ENCODE results near the gene ITPK1.

Gene ITPK1

DNA sequence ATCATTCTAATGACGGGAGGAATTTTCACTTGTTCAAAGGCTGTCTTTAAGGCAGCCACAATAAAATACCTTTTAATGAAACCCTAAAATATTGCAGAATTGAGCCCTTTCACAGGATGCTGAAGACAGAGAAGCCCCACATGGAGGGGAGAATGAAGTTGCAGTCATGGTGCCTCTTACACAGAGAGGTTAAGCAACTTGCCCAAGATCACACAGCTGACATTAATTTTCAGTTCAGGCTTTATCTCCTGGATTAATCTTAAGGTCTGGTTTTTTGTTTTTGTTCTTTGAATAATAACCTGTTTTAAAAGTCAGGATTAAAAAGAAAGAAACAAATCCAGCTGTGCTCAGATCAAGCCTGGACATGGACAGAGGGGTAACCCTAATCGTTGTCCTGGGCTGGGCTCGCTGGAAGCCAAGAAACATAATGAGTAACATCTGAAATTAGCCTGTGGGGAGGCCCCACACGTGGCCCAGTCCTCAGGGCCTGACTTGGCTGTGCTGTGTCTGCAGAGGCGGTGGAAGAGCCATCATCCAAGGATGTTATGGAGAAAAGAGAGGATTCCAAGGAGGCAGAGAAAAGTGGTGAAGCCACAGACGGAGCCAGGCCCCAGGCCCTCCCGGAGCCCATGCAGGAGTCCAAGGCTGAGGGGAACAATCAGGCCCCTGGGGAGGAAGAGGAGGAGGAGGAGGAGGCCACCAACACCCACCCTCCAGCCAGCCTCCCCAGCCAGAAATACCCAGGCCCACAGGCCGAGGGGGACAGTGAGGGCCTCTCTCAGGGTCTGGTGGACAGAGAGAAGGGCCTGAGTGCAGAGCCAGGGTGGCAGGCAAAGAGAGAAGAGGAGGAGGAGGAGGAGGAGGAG lies 184.8 kb downstream of the ITPK1 start:
- no peak for DNase-seq

- no peak for DNase-seq
Measured at GRCh38 chr14:92929689-92930608, 185.8 kb downstream of the ITPK1 start.

DNA sequence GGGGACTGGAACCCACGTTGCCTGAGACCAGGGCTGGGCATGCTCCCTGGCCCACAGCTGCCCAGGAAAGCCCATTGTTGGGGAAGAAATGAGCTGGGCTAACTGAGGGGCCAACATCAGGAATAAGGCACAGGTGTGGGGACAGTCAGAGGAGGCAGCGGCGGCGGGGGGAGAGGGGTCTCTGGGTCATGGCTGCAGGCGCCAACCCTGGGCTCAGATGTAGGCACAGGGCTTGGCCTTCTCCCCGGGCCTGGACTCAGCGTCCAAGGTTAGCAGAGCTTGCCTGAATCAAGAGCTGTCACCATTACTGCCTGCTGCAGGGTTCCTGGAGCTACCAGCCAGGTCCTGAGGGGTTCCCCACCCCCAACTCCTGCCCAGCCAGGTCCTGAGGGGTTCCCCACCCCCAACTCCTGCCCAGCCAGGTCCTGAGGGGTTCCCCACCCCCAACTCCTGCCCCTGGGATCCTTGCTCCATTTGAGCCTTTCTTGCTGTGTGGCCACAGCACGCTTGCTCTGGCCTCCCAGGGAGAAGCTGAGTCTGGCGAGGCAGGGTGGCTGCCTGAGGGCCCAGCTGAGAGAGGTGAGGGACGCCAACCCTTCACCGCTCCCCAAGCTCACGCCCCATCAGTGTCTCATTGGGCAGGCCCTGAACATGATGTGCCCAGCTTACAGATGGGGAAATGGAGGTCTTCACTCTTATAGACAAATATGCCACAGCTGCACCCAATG lies 186.6 kb downstream of the ITPK1 start:
- DNase-seq = no peak

DNA sequence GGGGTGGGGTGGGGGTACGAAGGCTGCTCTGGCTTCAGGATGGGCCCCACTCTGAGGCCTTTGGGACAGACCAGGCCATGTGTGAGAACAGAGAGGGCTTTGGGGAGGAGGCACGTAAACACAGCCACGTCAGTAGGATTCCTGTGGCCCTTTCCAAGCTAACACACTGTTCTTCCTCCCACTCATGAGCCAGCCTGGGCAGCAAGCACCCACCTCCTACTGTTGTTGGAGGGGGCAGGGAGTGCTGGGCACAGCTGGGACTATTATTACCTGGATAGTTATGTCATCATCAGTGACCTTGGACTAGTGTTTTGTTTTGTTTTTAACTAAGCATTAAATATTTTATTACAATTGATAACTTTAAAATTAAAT lies 187.5 kb downstream of the ITPK1 start:
- DNase-seq = no peak

DNA sequence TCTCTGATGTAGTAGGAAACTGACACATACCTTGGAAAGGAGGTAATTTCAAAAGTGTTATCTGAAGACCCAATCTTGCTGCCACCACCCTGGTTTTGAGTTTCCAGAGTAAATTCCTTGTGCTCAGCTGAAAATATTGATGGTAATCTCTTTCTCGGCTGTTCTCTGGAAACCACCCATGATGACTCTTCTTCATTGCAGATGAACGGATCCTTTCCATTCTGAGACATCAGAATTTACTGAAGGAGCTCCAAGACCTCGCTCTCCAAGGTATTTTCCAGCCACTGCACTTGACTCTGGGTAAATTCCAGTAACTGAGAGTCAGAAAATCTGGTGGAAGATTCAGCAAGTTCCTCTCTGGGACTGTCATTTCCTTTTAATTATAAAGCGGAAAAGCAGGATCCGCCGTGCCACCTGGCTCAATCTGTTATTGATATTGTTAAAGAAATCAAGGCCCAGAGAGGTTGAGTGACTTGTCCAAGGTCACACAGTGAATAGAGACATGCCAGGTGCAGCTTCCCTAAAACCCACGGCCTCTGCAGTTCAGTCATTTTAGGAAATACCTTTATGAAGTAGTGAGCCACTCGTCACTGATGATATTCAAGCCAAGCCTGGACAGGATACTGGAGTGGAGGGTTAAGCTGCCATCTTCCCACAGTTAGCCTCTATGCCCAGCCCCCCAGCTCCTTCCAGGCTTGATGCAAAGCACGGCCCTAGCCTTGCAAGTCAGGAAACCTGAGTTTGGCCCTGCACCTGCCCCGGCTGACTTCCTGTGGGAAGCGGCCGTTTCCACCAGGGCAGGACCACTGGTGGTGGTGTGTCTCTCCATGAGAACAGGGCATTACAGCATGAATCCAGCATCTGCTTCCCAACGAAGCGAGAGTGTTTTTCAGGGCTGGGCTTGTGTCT lies 188.1 kb downstream of the ITPK1 start:
- DNase-seq = no peak

- DNase-seq = no peak
Measured at GRCh38 chr14:92926931-92927330, 188.8 kb downstream of the ITPK1 start.

- DNase-seq = no peak
Measured at GRCh38 chr14:92926180-92926845, 189.4 kb downstream of the ITPK1 start.

- no peak for DNase-seq
Measured at GRCh38 chr14:92925446-92925845, 190.3 kb downstream of the ITPK1 start.

- DNase-seq = no peak
Measured at GRCh38 chr14:92924247-92924646, 191.5 kb downstream of the ITPK1 start.

DNA sequence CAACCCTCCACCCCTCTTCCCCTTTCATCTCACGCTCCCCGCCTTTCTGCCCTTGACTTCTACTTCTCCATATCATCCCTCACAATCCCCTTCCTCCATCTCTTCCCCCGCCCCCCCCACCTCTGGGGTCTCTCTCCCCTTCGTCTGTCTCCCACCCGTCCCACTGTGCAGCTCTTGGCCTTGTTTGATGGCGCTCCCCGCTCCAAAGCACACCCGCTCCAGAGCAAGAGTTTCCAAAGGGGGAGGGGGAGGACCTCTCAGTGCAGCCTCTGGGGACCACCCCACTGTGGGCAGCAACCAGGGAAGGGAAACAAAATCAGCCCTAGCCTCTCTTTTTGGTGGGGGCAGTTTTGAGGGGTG lies 192.0 kb downstream of the ITPK1 start:
- no peak for DNase-seq

DNA sequence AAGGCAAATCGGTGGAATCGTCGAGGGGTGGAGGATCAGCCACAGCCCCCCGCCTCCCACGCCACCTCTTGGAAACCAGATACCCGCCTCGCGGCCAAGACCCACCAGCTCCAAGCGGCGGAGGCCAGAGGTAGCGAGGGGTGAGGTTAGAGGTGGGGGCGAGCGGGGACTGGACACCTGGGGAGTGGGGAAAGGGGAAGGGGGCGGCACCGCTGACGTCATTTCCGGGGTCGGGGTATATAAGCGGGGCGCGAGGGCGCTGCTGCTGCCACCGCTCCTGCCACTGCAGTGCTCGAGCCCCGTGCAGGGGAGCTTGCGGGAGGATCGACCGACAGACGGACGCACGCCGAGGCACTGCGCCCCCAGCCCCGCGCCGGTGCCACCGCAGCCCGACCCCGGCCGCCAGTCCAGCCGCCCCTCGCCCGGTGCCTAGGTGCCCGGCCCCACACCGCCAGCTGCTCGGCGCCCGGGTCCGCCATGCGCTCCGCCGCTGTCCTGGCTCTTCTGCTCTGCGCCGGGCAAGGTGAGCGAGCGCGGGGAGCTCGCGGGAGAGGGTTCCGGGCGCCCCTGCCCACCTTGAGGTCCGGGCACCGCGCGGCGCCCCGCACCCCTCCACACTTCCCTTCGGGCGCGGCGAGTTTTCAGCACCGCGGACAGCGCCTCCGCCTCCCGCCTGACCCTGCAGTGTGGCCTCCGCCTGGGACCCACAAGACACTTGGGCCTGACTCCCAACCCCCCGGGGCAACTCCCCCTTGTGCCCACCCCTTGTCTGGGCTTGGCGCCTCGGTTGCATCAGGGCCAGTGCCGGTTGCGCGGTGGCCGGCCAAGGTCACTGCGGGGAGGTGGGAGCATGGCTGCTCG lies 192.6 kb downstream of the ITPK1 start, which contains the start of gene CHGA:
CHGA (plus strand) TSS at position 268 of the 861 bp plus-strand sequence; CDS start at position 478, 210 bp downstream.
- DNase-seq = peak; percentile 76

- DNase-seq = no peak
Measured at GRCh38 chr14:92922155-92922735, 193.5 kb downstream of the ITPK1 start.

DNA sequence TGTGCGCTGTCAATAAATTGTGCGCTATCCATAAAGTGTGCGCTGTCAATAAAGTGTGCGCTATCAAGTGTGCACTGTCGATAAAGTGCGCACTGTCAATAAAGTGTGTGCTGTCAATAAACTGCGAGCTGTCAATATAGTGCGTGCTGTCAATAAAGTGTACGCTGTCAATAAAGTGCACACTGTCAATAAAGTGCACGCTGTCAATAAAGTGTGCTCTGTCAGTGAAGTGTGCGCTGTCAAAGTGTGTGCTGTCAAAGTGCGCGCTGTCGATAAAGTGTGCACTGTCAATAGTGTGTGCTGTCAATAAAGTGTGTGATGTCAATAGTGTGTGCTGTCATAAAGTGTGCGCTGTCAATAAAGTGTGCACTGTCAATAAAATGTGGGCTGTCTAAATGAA lies 195.7 kb downstream of the ITPK1 start:
- no peak for DNase-seq

- no peak for DNase-seq
Measured at GRCh38 chr14:92917956-92918355, 197.8 kb downstream of the ITPK1 start.

- no peak for DNase-seq
Measured at GRCh38 chr14:92917041-92917940, 198.4 kb downstream of the ITPK1 start.

DNA sequence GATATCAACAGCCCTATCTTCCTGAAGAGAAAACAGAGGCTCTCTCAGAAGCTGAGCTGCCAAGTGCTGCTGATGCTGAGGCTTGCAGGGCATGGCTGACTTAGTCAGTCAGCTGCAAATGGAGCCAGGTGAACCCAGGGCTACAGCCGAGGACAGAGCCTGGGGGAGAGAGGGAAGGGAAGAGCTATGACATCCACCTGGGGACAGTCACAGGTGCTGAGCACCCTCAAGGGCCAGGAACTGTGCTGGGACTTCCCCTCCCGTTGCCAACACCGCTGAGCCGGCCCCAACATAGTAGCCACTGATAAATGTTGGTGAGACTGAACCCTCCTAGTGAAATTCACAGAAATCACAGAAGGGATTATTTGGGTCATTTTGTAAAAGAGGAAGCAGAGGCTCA lies 199.5 kb downstream of the ITPK1 start:
- no peak for DNase-seq

GRCh38 chr14:92914087-92914656 lies 201.6 kb downstream of the ITPK1 start:
- DNase-seq = peak; percentile 76

DNA sequence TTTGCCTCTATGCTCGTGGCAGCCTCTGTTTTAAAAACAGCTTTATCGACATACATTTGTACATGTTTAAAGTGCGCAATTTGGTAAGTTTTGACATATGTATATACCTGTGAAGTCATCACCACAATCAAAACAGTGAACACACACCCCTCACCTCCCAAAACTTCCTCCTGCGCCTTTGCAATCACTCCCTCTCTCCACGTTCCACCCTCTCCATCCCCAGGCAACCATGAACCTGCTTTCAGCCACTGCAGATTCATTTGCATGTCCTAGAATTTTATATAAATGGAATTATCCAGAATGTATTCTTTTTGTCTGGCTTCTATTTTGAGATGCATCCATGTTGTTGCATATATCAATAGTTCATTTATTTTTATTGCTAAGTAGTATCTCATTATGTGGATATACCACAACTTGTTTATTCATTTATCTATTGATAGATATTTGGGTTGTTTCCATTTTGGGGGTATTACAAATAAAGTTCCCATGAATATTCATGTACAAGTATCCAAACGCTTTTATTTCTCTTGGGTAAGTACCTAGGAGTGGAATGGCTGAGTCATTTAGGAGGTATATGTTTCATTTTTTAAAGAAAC lies 208.3 kb downstream of the ITPK1 start:
- DNase-seq = no peak

All from stimulated activated CD8-positive, alpha-beta memory T cell treated with anti-CD3 and anti-CD28 coated beads, Interleukin-4, amount 100 ng/mL, for 48 hours (primary cell).